ENCODE measurements around the gene HLF.

Gene HLF

DNA sequence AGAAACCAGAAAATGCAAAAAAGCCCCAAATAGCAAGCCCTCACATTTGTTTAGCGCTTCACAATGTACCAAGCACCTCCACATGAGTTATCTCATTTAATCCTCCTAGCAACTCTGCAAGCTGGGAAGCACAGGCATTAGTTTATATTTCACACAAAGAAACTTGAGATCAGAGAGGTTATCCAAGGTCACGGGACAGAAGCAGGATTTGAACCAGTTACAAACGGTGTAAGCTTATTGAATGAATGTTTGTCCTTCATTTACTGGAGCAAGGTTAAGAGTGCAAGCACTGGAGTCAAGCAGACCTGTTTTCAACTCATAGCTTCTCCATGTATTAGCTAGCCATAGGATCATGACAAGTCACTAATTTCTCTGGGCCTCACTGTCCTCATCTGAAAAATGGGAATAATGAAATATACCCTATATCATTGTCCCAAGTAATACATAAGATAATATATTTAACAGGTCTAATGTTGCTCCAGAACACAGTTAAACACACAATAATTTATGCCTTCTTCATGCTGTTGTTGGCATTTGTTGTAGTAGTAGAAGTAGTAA is 6.1 kb upstream of the HLF start:
- DNase-seq = no peak

DNA sequence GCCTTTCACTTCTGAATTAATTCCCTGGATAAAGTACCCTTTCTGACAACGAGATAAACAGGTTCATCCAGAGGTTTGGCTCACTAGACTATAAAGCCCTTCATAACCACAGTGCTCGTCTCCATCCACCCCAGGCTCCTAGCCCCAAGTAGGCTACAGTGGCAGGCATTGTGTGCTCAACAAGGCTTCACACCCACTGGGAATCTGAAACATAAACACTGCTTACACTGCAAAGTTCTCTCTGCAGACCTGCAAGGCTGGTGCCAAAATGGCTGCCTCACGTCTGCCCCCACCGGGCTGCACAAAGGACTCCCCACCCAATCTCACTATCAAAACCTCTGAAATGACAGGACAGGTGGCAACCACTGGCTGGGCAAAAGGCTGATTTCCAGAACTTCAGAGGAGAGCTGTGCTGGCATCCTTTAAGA is 5.1 kb upstream of the HLF start:
- no peak for DNase-seq

DNA sequence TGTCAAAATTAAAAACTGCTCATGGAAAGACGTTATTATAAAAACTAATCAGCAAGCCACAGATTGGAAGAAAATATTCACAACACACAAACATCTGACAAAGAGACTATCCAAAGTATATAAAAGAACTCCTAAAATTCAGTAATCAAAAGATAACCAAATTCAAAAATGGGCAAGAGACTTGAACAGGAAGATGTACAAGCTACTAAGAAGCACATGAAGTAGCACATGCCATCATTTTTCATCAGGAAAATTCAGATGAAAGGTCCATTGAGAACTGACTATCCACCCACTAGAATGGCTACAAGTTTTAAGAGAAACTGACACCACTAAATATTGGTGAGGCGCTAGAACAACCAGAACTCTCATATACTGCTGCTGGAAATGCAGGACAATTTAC is 3.4 kb upstream of the HLF start:
- DNase-seq = no peak

DNA sequence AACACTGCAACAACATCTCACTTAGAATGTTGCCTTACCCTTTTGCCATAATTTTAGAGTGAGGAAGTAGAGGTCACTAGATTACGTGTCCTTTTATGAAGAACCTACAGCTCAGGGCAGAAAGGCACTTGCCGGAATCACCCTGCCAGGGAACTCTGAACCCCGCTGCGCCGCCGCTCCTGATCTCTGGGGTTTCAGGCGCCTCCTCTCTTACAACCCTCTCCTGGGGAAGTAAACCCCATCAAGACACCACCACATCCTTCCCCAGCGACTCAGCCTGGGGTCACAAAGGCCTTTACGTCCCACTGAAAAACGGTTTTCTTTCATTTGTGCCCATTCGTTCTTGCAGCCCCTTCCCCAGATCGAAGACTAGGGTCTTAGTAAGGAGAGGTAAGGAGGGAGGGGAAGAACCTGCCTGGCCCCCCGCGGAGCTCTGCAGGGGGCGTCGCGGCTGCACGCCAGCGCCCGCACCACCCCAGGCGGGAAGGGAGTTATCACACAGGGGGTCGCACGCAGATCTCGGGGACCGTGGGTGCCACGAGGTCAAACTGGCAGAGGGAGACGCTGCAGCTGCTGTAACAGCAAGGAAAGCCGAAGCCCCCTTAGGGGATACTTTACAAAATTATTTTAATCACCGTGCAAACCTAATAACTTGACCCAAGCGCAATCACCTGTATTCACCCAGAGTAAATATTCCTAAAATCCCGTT is 1.0 kb upstream of the HLF start:
- no peak for DNase-seq

DNA sequence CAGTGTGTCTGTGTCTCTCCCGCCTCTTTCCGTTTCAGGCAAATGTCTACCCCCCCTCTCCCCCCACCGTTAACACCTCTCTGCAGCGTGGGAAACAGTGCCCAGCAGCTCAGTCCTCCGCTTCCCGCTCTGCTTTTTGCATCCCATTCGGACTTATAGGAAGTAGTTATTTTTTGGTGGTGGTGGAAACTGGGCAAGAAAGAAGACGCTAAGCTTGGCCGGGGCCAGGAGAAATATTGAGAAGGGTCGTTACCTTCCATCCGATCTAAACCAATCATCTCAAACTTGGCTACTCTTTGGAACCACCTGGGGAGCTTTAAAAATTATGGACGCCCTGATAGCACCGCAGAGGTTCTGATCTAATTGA is 499 bp upstream of the HLF start:
- DNase-seq = no peak

DNA sequence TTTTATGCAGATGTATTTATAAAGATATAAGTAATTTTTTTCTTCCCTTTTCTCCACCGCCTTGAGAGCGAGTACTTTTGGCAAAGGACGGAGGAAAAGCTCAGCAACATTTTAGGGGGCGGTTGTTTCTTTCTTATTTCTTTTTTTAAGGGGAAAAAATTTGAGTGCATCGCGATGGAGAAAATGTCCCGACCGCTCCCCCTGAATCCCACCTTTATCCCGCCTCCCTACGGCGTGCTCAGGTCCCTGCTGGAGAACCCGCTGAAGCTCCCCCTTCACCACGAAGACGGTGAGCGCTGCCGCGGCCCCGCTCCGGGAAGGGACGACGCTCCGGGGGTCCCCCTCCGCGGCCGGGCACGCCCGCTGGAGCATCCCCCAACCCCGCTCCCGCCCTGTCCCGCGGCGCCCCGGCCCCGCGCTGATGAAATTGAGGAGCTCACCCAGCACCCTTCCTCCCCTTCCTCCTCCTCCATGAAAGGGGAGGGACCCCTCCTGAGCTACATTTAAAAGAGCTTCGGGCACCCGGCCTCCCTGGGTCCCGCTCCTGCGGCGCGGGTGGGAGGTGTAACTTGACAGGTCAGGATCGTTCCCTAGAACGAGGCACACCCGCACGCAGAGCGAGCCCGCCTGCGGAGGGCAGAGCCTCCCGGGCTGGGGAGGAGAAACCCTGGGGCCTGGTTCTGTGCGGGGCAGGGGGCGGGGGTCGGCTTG is 706 bp downstream of the HLF start:
- DNase-seq = no peak

DNA sequence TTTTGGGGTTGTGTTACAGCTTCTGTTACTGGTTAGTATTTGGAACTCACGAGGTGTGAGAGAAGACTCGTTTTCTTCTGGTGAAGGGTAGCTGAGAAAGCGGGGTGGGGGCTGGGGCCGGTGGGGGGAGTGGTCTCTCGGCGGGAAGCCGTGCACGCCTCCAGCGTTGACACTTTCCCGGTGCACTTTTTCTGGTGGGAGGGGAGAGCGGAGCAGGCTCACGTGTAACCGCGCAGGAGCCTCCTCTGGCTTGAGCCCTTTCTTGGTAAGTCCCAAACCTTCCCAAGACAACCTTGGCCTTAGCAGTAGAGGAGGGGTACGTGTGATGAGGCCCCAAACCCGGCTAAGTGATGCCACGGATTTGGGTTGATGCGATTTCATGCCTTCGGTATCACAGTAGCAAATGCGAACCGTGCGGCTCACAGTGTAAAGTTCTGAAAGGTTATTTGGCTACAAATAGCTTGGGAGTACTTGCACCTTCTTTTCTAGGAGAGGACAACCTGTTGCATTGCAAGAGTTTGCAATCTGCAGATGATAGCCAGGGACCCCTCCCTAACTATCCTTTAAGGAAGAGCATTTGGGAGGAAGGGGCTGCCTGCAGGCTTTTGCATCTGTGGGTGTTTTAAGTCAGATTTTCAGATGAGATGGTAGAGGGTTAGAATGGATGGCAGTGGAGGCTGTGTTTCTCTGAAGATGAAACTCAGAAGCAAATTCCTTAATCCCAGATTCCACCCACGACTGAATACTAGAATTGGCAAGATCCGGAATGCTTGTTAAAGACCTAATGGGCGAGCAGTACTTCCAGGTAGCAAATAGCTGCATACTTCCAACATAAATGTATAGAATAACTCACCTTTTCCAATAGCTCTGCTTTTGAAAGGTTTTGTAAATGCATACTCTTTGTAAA is 1.5 kb downstream of the HLF start:
- DNase-seq = no peak

DNA sequence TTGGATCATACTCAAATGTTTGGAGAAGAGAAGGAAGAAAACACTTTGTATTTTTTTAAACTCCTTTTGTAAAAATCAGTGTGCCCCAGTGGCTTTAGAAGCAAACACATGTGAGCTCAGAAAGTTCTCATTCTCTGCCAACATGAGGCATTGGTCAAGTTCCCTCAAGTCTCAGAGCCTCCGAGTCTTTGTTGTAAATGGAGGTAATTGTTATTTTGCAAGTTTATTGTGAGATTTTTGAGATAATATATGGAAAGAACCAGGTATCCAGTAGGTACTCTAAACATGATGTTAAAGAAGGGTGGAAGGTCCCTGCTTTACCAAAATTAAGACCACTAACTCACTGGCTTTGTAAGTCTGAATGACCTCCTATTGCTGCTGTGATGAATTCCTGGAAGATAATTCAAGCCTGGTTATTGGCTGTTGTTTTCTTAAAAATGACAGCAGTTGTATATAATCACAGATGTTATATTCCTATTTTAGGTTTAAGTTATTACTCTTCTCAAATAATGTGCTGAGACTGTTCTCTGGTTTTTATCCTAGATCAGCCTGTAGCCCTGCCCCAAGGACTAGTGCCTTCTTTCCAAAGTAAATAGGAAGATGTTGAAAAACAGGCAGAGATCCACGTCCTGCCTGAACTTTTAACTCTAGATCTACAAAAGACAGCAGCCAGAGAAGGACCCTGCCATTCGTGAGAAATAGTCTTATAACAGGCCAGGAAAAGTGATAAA is 2.4 kb downstream of the HLF start:
- DNase-seq = no peak

DNA sequence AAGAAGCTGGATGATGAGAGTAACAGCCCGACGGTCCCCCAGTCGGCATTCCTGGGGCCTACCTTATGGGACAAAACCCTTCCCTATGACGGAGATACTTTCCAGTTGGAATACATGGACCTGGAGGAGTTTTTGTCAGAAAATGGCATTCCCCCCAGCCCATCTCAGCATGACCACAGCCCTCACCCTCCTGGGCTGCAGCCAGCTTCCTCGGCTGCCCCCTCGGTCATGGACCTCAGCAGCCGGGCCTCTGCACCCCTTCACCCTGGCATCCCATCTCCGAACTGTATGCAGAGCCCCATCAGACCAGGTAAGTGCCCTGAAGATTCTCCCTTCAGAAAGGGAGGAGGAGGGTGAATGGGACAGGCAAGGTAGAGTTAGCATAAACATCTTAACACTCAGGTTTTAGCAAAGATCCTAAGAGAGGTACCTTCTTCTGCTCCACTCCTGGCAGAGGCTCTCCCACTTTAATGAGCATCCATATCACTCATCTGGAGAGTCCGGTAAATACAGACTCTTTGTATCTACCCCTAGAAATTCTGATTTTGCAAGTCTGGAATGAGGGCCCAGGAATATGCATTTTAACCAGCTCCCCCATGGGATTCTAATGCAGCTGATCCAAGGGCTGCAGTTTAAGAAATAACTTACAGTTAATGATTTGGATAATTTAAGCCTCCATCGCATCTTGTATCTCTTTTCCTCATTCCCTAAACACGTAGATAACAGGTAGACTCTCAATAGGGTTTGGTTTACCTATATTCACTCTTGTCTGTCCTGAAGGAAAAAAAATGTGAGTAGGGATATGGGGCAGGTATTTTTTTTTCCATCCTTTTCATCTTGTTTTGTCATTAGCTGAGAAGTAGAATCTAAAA is 3.3 kb downstream of the HLF start:
- no peak for DNase-seq

DNA sequence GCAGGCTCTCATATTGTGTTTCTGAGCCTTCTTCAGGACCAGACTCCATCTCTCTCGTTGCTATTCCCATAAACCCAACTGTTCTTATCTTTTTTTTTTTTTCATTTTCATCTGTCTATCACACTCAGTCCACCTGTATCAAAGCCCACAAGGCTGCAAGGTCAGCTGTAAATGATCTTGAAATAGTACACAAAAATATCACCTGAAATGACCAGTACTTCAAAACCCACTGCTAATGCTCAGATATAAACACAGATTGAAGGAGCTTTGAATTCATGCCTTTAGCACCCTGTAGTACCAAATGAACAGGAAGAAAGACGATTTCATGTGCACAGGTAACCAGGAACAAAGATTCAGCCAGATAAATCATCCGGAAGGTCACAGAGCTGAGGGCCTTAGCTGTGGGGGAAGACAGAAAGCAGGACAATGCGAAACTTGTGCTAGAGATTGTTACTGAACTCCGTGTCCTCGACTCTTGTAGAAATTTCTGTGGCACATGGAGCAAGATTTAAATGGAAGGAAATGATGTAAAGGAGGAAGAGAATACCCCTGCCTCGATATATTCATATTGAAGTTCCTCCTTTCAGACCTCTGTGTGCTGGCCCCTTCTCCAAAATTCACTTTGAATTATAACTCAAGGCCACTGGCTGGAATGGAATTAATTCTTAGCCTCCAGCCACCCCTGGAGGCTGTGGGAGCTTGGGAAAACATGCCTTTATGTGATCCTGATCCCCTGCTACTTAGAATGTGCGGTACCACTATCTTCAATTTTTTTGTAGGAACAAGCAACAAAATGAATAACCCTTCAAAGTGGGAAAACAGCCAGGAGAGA is 4.1 kb downstream of the HLF start:
- no peak for DNase-seq

DNA sequence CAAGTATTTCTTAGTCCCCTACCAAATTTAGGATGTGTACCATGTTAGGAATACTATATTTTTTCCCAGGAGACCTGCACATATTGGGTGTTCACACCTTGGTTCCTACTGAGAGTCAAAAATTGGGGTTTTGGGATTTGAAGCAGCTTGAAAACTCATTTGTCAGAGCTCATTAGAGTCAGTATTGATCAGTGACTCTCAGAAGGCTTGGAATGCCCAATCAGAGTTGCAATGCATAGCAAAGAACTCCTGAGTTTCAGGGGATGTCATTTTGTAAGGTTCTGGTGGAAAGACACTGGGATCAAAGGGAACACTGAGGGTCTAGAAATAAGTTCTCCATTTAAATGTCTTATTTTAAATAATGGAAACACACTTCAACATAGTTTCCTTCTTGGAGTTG is 5.1 kb downstream of the HLF start:
- no peak for DNase-seq

DNA sequence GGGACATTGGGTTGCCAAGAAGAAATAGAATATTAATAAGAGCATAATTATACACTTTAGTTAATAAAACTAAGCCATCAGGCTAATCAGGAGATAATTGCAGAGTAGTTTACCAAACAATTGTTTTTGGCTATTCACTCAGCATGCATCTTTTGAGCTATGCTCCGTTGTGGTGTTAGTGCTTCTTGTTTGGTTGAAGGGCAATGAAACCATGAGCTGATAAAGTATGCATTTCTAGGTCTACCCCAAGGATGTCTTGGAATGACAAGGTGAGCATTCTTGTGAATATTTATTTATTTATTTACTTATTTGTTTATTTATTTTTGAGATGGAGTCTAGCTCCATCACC is 6.4 kb downstream of the HLF start:
- no peak for DNase-seq

DNA sequence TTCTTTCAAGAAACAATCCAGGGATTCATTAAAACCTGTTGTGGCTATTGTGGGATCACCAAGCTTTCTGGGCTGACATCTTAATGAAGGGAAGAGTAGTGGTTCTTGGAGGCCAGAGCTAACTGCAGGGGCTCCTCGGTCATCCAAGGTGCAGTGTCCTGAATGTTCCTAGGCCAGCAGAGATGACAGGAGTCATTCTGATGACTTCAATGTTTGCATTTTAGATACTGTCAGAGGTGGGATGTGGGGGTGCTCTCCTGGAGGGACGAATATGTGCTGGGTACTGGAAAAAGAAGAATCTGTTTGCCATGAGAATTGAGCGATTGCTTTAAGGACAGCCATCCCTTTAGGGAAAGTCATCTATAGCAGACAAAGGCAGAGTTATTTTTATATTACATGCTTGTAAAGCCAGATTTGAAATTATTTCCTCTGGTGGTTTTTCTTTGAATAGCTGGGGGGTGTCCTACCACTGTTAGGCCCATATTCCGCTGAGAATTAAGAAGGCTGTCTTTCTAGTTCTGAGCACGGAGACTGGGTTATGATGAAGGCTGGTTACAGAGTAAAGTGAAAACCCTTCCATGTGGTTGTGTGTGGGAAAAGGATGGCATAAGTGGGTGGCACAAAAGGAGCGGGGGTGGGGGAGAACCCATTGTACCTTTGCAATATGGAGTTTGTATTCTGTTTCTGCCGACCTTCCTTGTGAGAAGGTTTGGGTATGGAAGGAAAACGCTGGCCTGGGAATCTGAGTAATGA is 7.4 kb downstream of the HLF start:
- DNase-seq = no peak

DNA sequence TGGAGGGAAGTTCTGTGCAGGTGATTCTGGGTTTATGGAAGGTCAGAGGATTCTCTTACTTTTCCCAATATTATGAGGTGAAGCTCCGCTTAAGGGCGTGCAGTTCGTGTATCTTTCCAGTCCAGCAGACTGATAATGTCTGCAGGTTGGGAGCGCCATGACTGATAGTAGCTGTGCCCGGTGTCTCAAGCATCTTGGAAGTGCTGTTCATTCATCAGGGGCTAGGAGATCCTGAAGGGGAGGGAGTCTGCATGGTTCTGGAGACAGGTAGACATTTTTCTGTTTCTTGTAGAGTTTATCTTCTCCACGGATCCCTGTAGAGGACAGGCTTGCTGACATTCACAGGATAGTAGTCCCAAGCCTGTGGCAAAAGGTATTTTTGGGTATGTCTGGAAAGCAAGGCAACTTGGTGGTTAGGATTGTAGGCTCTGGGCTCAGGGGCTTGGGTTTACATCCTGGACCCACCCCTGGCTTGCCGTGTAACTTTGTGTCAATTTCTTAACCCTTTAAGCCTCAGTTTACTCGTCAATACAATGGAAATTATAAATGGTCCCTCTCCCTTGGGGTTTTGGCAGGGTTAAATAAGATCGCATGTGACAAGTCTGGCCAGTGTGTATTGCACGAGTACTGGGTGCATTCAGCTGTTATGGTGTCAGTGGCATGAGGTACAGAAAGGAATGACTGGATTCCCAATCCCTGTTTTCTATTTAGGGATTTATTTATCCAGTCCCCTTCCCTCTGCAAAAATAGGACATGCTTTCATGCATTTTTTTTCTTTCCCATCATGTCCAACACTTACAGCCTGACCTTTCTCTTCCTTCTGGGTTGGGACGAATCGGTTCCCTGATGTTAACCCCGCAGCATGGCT is 8.2 kb downstream of the HLF start:
- DNase-seq = no peak

DNA sequence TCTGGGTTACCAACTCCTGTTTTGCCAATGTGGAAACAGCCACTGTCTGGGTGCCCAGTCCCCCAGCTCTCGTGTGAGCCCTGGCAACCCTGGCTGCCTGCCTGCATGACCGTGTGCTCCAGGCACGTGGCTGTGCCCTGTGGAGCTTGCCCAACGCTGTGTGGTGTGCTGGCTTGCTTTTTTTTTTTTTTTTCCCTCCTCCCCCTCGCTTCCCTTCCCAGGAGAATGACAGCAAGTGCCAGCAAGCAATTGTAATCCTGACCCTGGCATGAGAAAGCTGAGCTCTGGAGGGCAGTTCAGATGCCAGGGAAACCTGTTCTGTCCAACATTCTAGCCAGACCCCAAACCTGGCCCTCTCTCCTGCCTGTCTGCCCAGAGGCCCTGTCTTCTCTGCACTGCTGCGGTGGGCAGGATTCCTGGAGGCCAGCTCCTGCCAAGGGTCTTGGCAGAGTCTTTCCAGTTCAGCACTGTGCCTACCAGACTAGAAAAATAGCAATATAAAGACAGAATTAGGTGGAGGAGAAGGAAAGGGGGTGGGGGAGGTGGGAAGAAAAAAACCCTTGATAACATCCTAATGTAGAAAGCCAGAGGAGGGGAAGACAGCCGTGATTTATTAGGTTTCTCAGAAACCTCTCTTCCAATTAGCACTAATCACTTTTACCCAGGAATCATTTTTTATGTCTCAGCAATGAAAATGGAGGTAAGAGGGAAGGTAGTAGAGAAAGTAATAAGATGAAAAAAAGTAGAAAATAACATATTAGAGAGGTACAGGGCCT is 9.0 kb downstream of the HLF start:
- DNase-seq = no peak

DNA sequence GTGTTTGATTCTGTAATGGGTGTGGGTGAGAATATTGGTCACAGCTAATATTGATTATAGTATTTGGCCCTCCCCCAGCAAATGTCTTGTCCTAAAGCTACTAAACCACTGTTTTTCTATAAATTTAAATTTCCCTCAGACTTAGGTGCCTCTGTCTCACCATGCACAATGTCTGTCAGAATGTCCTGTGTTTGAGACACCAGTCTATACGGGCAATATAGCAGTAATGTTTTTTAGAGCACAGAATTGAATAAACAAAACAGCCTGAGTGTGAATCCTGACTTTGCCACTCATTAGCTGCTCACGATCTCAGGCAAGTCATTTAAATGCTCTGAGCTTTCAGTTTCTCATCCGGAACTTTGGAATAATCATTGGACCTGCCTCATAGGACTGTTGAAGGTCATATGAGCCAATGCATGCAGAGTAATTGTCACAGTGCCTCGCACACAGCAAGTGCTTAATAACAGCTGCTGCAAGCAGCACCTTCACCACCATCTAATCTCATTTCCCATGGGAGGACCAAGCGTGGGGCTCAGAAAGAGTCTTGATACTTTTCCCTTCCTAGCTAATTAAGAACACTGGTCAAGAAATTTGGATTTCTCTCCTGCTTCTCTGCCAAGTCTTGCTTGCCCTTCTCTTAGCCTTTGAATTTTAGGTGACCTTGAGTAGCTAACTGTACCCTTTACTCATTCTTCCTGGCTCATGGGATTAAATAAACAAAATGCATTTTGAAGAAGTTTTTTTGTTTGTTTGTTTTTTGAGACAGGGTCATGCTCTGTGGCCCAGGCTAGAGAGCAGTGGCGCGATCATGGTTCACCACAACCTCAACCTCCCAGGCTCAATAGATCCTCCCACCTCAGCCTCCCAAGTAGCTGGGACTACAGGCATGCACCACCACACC is 9.8 kb downstream of the HLF start:
- no peak for DNase-seq
